ENCODE results near the gene RHOU.

RHOU gene

DNA sequence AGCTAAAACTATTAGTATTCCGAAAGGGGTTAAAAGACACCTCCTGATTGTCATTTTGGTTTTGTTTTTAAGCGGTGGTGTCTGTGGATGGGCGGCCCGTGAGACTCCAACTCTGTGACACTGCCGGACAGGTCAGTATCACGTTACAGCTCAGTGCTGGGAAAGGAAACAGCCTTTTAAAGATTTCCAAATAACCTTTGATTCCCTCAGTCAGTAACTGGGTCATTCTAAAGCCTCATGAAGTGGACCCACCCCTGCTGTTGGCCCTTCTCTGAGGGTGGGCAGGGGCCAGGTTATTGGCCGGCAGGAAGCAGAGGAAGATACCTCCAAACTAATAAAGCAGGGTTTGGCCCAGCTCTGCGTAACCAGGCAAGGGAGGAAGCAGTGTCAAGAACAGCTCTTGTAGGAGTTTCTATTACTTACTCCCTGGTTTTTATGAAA lies 2.3 kb downstream of the RHOU start:
- ATAC-seq = no peak

DNA sequence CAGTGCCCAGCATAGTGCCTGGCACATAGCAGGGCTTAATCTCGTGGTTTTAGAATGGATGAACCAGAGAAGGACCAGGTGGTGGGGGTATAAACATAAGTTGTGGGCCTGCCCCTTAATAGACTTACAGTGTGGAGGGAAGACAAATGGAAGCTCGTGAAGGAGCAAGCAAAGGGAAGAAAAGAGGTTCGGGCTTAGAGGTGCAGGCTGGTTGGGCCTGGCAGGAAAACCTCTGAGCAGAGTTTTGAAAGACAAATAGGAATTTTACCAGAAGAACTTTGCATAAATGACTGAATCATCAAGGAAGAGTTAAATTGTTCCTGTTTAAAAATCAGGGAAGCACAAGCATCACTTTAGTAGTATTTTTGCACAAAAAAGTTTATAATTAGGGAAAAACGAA lies 4.5 kb downstream of the RHOU start:
- ATAC-seq = no peak

DNA sequence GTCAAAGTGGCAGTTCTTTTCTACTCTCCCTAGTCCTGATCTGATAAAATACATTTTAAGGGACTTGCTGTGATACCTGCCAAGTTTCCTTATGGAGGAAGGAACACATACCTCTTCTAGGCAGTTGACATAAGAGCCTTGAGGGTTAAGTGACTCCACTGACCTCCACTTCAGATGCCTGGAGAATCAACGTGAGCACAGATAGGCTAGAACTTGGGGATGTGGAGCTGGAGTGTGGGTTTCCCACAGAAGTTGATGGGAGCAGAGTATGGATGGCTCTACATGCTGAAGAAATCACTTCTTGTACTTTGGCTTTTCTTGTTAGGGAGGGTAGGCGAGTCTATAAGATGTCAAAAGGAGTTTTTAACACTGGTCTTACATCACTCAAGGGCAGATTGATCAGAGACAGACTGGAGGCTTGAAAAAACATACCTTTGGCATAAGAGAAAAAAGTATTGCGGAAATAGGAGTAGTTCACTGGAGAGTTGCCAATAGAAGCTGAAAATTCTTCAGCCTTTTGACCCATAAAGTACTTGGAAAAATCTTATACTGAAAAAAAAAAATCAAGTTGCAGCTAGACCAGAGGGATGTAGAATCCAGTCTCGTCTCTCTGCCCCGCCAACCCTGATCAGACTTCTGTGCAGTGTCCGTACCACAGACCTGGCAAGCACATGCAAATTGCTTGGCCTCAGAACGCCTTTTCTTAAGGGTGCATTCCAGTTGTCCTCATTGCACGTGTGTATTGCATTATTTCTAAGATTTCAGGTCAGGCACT lies 5.5 kb downstream of the RHOU start:
- ATAC-seq = no peak

DNA sequence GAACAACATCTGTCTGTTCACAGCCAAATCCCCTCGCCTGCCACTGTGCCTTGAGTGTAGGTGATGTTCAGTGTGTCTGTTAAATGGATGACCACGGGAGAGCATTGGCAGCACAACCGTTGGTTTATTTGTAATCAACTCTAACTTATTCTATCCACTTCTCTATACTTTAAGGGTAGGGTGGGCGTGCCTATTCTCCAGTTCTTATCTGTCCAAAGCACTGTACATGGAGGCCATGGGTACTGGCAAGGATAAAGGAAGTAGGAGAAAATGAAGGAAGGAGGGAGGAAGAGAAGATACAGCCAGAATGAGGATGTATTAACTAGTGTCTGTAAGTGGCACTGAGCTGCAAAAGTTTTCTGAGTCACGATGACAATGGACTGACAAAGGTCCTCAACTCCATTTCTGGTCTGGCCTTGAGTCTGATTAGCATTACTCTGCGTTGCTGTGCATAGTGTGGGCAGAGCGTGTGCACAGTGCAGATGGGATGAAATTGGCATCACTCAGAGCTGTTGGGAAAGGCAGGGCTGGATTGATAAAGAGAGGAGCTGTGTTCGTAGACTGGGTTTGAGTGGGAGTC lies 7.1 kb downstream of the RHOU start:
- ATAC-seq = no peak

DNA sequence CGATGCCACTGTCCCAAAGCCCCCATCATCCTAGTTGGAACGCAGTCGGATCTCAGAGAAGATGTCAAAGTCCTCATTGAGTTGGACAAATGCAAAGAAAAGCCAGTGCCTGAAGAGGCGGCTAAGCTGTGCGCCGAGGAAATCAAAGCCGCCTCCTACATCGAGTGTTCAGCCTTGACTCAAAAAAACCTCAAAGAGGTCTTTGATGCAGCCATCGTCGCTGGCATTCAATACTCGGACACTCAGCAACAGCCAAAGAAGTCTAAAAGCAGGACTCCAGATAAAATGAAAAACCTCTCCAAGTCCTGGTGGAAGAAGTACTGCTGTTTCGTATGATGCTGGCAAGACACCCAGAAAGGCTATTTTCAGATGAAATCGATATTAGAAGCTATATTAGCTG lies 8.1 kb downstream of the RHOU start:
- no peak for ATAC-seq

DNA sequence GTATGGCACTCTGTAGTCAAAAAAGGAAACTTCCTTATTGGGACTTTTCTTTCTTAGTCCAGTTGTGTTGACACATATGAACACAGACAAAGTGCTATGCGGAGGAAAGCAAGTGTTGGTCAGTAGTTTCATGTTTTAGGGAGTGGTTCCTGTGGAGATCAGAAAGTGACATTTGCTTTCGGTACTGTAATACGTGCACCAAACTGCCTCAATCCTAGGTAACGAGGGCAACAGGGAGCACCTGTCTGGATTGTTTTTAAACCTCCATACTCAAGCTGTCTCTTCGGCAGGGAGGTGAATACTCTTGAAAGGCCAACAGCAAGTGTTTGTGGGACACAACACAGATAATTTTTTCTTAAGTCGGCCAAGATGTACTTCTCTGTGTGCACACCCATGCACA lies 9.1 kb downstream of the RHOU start:
- ATAC-seq = no peak

DNA sequence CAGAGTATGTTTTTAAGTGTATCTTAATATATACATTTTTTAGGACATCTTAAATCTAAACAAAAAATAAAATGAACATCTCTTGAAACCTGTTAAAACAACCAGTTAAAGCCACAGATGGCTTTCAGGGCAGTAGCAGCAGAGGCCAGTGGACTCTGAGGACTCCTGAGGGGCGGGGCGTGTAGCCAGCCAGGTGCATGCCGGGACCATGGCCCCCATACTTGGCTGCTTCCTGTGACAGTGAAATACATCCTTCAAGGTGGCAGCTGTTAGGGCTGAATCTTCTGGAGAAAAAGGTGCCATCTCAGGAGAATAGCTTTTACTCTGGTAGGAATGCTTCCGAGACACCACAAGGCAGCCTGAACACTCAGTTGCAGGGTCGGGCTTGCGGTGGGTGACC lies 9.6 kb downstream of the RHOU start:
- no peak for ATAC-seq

DNA sequence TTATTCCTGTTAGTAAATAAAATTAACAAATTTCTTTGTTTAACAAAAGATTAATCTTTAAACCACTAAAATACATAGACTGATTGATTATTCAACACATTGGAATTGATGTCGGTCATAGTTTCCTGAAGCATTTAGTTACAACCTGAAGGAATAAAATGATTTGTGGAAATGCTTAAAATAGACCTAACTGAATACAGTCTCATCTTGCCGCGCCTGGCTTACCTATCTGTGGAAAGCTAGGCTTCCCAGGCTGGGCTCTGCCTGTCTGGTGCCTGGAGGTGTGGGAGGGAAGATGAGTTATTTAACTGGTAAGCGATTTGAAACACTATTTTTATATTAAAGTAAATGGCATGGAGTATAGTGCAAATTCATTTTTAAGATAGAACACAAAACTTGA lies 10.2 kb downstream of the RHOU start:
- ATAC-seq = no peak

DNA sequence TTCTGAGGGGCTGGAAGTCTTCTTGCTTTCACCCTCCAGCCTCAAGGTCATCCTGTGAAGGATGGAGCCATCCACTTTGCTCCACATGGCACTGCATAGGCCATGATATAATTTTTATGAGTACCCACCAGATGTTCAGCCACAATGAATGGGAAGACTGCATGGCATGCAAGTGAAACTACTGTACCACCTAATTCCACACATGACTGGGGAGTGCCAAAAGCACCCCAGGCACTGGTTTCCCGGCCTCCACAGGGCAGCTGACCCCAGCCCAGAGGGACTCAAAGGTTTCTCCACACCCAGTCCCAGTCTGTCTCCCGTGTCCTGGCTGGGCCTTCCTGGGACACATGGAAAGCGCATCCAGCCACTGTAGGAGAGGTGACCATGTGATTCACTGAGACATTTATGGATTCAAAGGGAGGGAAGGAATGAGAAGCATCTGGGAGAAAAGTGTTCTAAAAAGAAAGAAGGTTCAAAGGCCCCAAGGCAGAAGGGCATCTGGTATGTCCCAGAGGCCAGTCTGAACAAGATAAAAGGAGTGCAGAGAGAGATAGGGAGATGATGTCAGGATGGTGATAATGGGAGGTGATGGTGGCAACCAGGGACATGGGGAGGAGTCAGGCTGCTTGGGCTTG lies 12.1 kb downstream of the RHOU start:
- ATAC-seq = no peak

DNA sequence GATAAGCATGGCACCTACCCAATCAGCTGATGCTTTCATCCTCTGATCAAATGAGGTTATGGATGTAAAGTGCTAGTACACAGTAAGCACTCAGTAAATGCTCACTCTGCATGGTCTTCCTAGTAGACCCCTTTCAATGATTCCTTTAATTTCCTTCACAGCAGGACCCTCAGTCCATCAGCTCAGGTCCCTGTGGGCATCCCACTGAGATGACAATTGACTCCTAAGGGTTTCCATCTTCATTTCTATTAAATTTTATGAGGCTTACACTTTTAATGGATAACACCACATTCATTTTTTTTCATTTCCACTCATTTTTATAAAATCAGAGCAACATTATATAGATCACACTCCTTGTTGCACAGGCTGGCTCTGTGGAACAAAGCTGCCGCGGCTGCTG lies 12.8 kb downstream of the RHOU start:
- ATAC-seq = no peak

DNA sequence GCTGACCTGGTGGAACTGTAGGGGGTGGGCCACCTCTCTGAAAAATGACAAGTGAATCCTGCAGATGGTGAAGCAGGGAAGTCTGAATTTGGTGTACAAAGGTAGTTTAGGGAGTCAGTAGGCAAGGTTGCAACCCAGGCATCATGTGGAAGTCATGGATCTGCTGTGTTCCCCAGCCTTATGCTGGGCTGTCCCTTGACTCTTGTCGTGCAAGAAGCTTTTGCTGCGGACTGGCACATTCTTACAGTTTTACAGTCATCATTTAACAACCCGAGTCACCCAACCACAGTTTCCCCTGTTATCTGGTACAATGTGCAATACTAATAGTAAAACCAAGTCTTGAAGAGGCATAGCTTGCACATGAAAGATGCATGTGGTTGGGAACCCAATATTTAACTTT lies 13.2 kb downstream of the RHOU start:
- ATAC-seq = peak in 1 of 2 donors; percentile 10

DNA sequence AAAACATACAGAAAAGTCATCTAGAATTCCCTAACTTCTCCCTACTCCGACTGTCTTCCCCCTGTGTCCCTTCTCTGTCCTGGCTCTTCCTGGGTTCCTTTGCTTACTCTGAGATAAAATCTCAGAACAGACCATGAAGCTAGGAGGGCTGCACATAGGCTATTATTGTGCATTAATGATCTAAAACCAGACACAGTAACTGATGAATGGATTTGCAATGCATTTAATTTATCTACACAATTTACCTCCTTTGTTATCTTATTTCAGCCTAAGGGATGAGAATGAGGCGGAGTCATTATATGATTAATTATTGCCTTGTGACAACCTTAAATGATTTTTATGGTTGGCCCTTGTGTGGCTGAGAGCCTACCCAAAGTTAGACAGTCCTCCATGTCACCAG lies 14.5 kb downstream of the RHOU start:
- ATAC-seq = no peak

DNA sequence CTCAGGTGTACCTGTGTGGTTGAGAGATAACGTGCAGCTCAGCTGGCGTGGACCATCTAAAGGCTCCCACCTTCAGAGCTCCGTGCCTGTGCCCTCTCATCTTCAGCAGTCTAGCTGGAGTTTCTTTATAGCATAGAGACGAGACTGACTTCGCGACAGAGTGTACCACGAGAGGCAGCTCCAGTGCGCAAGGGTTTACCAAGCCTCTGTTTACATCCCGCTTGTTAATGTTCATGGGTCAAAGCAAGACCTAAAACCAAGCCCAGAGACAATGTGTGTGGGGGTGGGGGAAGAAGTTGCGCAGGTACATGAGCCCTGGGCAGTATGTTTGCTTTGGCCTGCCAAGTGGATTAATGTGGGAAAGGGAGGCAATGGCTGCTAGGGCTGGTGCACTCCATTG lies 15.6 kb downstream of the RHOU start:
- ATAC-seq = no peak

DNA sequence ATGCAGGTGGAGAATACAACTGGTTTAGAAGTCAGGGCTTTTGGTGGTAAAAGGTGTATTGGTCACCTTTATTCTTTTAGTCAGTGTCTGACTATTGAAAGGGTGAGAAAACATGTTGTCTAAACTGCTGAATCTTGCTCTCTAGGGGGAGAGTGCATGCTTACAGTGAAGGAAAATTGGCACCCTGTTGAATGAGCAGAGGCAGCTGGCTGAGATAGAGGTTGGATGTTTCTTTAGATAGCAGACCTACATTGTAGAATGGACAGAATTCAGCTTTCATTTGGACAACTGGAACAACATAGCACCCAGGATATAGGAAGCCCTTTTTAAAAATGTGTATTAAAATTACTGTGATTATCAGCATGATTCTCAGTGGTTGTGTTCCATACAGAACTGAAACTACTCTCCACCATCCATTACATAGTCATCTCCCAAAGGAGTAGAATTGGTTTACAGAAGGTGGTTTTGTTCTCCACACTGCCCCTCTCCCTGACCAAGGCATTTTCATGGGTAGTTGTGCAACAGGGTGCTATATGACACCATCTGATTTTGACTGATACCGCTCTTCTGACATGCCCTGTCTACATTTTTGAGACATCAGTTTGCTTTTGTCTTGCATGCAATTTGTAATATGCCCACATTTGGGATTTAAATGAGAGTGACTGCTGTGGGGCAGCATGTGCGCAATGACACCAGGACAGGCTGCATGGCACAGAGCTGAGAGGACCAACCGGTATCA lies 16.2 kb downstream of the RHOU start:
- peak in 1 of 2 donors; percentile 20 for ATAC-seq

DNA sequence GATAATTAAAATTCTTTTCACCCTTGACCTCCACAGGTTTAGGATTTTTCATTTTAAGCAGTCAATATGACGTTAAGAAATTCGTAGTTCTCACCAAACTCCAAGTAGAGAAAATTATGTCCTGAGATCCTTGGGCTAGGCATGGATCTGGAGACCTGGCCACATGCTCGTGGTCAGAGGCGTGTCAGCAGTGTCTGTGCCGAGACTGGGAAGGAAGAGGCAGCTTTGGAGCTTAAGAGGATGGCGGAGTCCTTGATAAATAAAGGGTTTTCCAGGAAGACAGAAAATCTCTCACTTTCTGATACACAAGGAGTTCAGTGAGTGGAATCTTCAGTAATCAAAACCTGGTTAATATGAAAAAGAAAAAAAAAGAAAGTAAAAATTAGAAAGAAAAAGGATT lies 17.0 kb downstream of the RHOU start:
- ATAC-seq = no peak

DNA sequence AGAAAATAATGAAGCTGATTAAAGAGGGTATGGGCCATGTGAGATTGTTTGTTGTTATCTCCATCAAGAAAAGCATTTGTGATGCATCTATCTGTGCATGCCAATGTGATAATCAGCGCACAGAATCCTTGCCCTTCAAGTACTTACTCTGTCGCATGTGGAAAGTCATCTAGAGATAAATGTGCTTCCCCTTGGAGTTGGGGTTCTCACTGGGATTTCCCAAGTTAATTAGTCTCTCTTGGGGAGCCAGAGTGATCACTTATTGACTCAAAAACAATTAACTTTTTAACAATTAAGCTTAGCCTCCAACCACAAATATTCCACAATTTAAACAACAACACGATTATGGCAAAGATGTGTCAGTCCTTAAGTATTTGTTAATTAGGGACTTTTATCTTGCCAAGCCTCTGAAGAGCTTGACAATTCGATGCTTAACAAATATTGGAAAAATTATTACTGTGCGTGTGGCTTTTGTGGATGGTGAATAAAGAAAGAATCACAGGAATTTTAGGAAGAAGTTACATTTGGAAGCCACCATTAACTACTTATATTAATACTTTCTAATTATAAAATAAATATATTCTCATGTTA lies 17.5 kb downstream of the RHOU start:
- no peak for ATAC-seq

DNA sequence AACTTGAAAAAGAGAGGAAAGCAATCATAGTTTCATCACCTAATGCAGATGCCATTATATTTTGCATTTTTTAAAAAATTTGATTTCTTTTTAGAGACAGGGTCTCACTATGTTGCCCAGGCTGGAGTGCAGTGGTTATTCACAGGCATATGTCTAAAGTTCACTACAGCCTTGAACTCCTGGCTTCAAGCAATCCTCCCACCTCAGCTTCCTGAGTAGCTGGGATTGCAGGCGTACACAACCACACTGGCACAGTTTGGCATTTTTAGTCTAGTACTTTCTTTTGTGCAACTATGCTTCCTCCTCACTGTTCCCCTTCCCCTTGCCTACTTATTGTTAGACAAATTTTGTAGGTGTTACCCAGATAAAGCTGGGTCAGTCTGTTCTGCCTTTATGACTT lies 18.0 kb downstream of the RHOU start:
- ATAC-seq = no peak

DNA sequence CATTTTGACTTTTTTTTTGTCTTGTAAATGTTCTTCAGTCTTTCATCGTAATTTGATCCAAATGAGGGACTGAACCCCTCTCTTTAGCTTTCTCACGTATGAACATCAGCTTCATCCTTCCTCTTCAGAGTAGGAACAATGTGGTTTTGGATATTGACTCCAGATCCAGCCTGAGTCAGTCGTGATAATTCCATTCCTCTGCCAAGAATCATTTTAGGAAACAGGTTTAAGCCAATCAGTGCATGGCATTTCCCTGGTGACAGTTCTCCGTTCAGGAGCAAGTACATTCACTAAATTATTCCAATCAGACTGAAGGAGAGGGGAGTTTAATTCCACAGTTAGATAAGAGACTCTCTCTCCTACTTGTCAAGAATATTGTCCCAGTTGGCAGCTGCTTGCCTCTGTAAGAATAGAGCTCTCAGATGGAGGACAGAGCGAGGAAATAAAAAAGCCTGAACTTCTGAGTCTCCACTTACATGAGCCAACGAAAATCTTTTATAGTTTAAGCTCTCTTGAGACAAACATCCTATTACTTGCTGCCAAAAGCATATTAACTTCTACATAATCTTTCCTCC lies 18.6 kb downstream of the RHOU start:
- ATAC-seq = no peak

DNA sequence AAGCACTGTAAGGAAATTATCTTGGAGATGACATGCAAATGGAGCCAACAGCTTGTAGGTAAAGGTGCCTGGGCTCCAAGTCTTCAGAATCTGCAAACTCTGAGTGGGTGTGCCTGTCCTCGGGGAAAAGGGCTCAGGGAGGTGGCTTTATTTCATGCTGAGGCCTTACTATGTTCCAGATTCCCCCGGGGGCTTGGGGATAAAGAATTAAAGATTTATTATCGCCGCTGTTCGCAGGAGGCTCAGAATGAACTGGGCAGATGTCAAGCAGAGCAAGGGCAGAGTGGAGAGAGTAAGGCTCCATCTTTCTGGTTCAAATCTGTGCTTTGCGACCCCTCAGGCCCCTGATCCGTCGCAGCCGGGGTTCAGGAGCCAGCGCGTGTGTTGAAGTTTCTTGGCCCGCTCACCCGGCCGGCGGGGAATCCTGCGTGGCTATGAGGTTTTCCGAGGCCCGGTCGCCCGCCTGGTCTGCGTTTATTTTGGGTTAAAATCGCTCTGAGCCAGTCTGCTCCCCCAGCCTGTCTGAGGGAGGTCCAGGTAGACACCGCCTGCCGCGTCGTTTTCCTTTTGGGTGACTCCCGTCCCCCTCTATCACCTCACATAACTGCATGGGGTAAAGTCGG lies 19.5 kb downstream of the RHOU start:
- ATAC-seq = no peak

DNA sequence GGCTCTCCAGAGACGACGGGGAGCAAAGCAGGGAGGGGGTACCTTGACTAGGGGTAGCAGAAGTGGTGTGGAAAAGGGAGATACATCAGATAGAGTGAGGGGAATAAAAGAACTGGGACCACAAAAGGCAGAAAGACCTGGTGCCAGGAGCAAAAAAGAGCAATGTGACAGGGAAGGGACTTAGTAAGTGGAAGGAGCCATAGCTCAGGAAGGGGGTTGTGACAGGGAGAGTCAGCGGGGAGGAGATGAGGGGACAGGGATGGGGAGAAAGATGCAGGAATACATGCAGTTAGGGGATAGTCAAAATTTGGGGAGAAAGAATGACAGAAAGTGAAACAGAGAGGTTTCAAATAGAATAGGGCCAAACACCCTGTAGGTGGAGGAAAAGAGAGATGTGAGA lies 20.5 kb downstream of the RHOU start:
- ATAC-seq = no peak

DNA sequence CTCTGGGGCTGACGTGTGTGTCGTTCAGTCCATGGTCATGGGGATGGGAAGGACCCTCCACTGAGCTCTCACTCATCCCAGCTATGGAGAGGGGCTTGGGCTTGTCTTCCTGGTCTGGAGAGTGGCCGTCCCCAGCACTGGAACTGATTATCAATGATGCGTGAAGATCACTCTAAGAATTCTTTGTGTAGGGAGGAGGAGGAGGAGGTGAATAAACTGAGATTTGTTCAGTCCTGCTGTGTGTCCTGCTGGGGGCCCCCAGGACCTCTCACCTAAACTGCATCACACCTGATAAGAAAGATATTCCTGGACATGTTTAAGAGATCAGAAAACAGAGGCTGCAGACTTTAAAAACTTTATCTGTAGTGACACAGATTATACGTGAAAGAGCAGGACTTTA lies 21.2 kb downstream of the RHOU start:
- ATAC-seq = no peak

DNA sequence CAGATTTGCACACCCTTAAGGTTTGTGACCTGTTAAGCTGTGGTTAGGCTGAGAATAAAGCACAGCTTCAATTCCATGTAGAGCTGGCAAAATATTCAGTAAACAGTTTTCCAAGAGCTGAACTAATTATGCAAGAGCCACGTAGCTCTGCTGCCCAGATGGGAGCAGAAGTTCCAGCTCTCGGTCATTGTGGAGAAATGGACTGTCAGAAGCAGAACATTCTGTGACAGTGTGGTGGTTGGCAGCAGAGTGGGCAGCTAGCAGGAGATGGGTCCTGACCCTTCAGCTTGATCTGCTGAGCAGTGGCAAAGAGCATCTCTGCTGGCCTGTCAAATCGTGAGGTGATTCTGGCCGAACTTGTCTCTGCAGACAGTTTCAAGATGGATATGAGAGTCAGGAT lies 23.2 kb downstream of the RHOU start:
- ATAC-seq = no peak
